Keratinocyte (primary cell): ENCODE data around the gene LRP1B. TPM values are rescaled to one million over a fixed set of nuclear protein-coding genes. Genes with fewer than 3 reads are reported as not detected.

Source experiments
- DNase-seq: peaks from one replicate; pipeline ENCODE4 v3.0.0-alpha.2; 2011; ENCODE audit warnings: low read depth, missing footprints, low spot score
- FAIRE-seq: peaks from 2 replicates; lab custom pipeline; 2011; peaks lifted over from hg19 to GRCh38; lab: Jason Lieb, UNC
- H2AFZ ChIP-seq: 2 replicates; pipeline ENCODE4 v1.6.0; 2012; ENCODE audit warnings: low read length, control low read depth, inconsistent platforms; ENCODE audit not compliant: control insufficient read depth
- H3K27ac ChIP-seq: 2 replicates; pipeline ENCODE4 v1.5.1; 2011; ENCODE audit warnings: low read length; ENCODE audit not compliant: control insufficient read depth, insufficient read depth
- H3K27me3 ChIP-seq: 3 replicates; pipeline ENCODE4 v1.6.0; 2011; ENCODE audit warnings: low read length; ENCODE audit not compliant: control insufficient read depth, insufficient read depth; ENCODE audit errors: extremely low read depth
- H3K36me3 ChIP-seq, 2 experiments: 2 replicates in 1 of 2; 3 replicates in 1 of 2; pipeline ENCODE4 v1.5.1; 2011; ENCODE audit warnings: low read length in 2 of 2, mild to moderate bottlenecking in 1 of 2; ENCODE audit not compliant: control insufficient read depth in 2 of 2, insufficient read depth in 2 of 2; ENCODE audit errors: extremely low read depth in 1 of 2
- H3K4me1 ChIP-seq: 3 replicates; pipeline ENCODE4 v1.5.1; 2011; ENCODE audit warnings: low read length; ENCODE audit not compliant: control insufficient read depth, insufficient read depth; ENCODE audit errors: extremely low read depth
- H3K4me2 ChIP-seq: 3 replicates; pipeline ENCODE4 v1.6.0; 2011; ENCODE audit warnings: low read depth, low read length; ENCODE audit not compliant: control insufficient read depth, insufficient read depth; ENCODE audit errors: extremely low read depth
- H3K4me3 ChIP-seq, 3 experiments: fragments of 200-600 bp in 1 of 3; sonication (generic) in 1 of 3; 2 replicates in 2 of 3; 3 replicates in 1 of 3; pipeline ENCODE4 v1.5.1; 2011 to 2016; ENCODE audit warnings: low read length in 3 of 3, mild to moderate bottlenecking in 3 of 3, control low read depth in 2 of 3, inconsistent platforms in 1 of 3, low read depth in 1 of 3, mixed read lengths in 1 of 3, mixed run types in 1 of 3, moderate library complexity in 1 of 3; ENCODE audit not compliant: control insufficient read depth in 2 of 3, insufficient read depth in 2 of 3; ENCODE audit errors: extremely low read depth in 1 of 3
- H3K79me2 ChIP-seq: 2 replicates; pipeline ENCODE4 v1.6.0; 2012; ENCODE audit warnings: low read length; ENCODE audit not compliant: control insufficient read depth, insufficient read depth
- H3K9ac ChIP-seq: 3 replicates; pipeline ENCODE4 v1.6.0; 2011; ENCODE audit warnings: low read length; ENCODE audit not compliant: control insufficient read depth, insufficient read depth; ENCODE audit errors: extremely low read depth
- H3K9me1 ChIP-seq: 3 replicates; pipeline ENCODE4 v1.6.0; 2011; ENCODE audit warnings: low read length; ENCODE audit not compliant: control insufficient read depth, insufficient read depth; ENCODE audit errors: extremely low read depth
- H3K9me3 ChIP-seq: 2 replicates; pipeline ENCODE4 v1.5.1; 2012; ENCODE audit warnings: low read depth, low read length; ENCODE audit not compliant: control insufficient read depth
- H4K20me1 ChIP-seq: 3 replicates; pipeline ENCODE4 v1.6.0; 2011; ENCODE audit warnings: low read length; ENCODE audit not compliant: control insufficient read depth, insufficient read depth; ENCODE audit errors: extremely low read depth
- EZH2 ChIP-seq: IDR thresholded peaks from one replicate; pipeline ENCODE4 v1.6.1; 2012; ENCODE audit warnings: inconsistent platforms, mild to moderate bottlenecking, low read length, moderate library complexity
- dilution Hi-C: fragments of 300-500 bp; cut with MboI; formaldehyde crosslinking; loops from one replicate; pipeline ENCODE4 v1.7.0; 2020; ENCODE audit warnings: low sequenced_read_pairs; ENCODE audit not compliant: extremely low pct_ligation_motif_present
- polyA plus RNA-seq, 5 experiments: library from polyadenylated mRNA; depleted of rRNA in 3 of 5; stranded (reverse) in 3 of 5; stranded (forward) in 1 of 5; unstranded in 1 of 5; fragments of >200 nt; gene quantifications; 1 replicate in 1 of 5; 2 replicates in 3 of 5; 3 replicates in 1 of 5; pipeline versions ENCODE4 v1.2.1 to v1.2.3, GENCODE V29; 2011 to 2012; ENCODE audit warnings: missing spikeins in 2 of 5, low read depth in 1 of 5, low replicate concordance in 1 of 5
- TF ChIP-seq, protein P1 (sequence below), 3 experiments: IDR thresholded peaks in 1 of 3; conservative IDR thresholded peaks in 1 of 3; optimal IDR thresholded peaks in 1 of 3; 2 replicates in 2 of 3; 3 replicates in 1 of 3; pipeline versions ENCODE3 to v1.5.1; 2011; ENCODE audit warnings: low read length in 3 of 3, mild to moderate bottlenecking in 3 of 3, moderate library complexity in 2 of 3, control low read depth in 1 of 3, inconsistent platforms in 1 of 3; ENCODE audit not compliant: insufficient read depth in 2 of 3; ENCODE audit errors: extremely low read depth in 1 of 3

LRP1B gene
- polyA plus RNA-seq, 1 donor (not counting 4 experiments of a cell fraction or from before 2014, with no cell fraction given), result not detected

DNA sequence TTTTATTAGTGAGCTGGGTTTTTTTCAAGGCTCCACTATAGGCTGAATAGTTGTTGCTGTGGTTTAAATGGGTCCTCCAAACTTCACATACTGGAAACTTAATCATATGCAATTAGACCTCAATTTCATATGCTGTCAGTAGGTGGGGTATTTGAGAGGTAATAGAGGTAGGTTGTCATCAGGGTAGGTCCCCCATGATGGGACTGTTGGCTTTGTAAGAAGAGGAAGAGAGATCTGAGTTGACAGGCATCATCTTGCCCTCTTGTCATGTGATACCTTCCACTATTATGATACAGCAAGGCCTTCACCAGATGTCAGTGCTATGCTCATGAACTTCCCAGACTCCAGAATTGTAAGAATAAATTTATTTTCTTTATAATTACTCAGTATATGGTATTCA lies 819.4 kb downstream of the LRP1B start:
- H3K36me3 ChIP-seq, result no peaks in the 10 kb centered on the region
- TF ChIP-seq EZH2, result no peak
- TF ChIP-seq, protein P1, sequence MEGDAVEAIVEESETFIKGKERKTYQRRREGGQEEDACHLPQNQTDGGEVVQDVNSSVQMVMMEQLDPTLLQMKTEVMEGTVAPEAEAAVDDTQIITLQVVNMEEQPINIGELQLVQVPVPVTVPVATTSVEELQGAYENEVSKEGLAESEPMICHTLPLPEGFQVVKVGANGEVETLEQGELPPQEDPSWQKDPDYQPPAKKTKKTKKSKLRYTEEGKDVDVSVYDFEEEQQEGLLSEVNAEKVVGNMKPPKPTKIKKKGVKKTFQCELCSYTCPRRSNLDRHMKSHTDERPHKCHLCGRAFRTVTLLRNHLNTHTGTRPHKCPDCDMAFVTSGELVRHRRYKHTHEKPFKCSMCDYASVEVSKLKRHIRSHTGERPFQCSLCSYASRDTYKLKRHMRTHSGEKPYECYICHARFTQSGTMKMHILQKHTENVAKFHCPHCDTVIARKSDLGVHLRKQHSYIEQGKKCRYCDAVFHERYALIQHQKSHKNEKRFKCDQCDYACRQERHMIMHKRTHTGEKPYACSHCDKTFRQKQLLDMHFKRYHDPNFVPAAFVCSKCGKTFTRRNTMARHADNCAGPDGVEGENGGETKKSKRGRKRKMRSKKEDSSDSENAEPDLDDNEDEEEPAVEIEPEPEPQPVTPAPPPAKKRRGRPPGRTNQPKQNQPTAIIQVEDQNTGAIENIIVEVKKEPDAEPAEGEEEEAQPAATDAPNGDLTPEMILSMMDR (optimal IDR thresholded peaks at IDR 0.05 in 1 of 3, IDR thresholded peaks at IDR 0.05 in 1 of 3, conservative IDR thresholded peaks at IDR 0.05 in 1 of 3; ENCODE audit: extremely low read depth in 1 of 3, insufficient read depth in 2 of 3, low read length in 3 of 3), result no peak
- H3K79me2 ChIP-seq, result no peaks in the 10 kb centered on the region
- H3K27me3 ChIP-seq, result no peaks in the 10 kb centered on the region
- no peaks in the 10 kb centered on the region for H3K9me1 ChIP-seq
- H2AFZ ChIP-seq, result no peak overlapping the region
- no peak overlapping the region for H3K27ac ChIP-seq
- DNase-seq, result no peak
- no peaks in the 10 kb centered on the region for H3K9me3 ChIP-seq
- H3K4me1 ChIP-seq, result no peaks in the 10 kb centered on the region
- H4K20me1 ChIP-seq, result no peaks in the 10 kb centered on the region
- no peak overlapping the region for H3K4me2 ChIP-seq
- H3K9ac ChIP-seq, result no peak overlapping the region
- dilution Hi-C loops, result no loop called here
- H3K4me3 ChIP-seq, result no peak overlapping the region
- FAIRE-seq, result no peak

DNA sequence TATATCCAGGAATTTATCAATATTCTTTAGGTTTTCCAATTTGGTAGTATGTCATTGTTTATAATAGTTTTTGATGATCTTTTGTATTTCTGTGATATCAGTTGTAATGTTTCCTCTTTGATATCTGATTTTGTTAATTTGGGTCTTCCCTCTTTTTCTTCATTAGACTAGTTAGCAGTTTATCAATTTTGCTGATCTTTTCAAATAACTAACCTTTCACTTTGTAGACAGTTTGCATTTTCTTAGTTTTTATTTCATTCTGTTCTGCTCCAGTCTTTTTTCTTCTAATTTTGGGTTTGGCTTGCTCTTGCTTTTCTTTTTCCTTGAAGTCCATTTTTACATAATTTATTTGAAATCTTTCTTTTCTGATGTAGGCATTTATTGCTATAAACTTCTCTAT lies 824.4 kb downstream of the LRP1B start:
- dilution Hi-C loops, result no loop called here
- H3K9ac ChIP-seq, result no peak overlapping the region
- H3K9me3 ChIP-seq, result no peaks in the 10 kb centered on the region
- H3K27me3 ChIP-seq, result no peaks in the 10 kb centered on the region
- H3K79me2 ChIP-seq, result no peaks in the 10 kb centered on the region
- H3K27ac ChIP-seq, result no peak overlapping the region
- H3K36me3 ChIP-seq, result no peaks in the 10 kb centered on the region
- no peaks in the 10 kb centered on the region for H3K9me1 ChIP-seq
- no peak for TF ChIP-seq EZH2
- TF ChIP-seq, protein P1 (optimal IDR thresholded peaks at IDR 0.05 in 1 of 3, IDR thresholded peaks at IDR 0.05 in 1 of 3, conservative IDR thresholded peaks at IDR 0.05 in 1 of 3; ENCODE audit: extremely low read depth in 1 of 3, insufficient read depth in 2 of 3, low read length in 3 of 3), result no peak
- DNase-seq, result no peak
- FAIRE-seq, result no peak
- H4K20me1 ChIP-seq, result no peaks in the 10 kb centered on the region
- no peak overlapping the region for H3K4me2 ChIP-seq
- no peak overlapping the region for H2AFZ ChIP-seq
- H3K4me3 ChIP-seq, result no peak overlapping the region
- H3K4me1 ChIP-seq, result no peaks in the 10 kb centered on the region
